Left ventricle myocardium inferior (tissue), 1 donor: Measurements from ENCODE around the gene ZNF518B. TPM values are rescaled to one million over a fixed set of nuclear protein-coding genes. Genes with fewer than 3 reads are reported as not detected.

Experiments
- DNase-seq: peaks from one replicate; pipeline ENCODE4 v3.0.0-alpha.2; 2020
- H3K27ac ChIP-seq: fragments of 200-600 bp; replicated peaks from 2 replicates; pipeline ENCODE4 v1.8.0; 2021
- H3K27me3 ChIP-seq: fragments of 200-600 bp; 2 replicates; pipeline ENCODE4 v1.8.0; 2021; ENCODE audit warnings: low read depth
- H3K36me3 ChIP-seq: fragments of 200-600 bp; 2 replicates; pipeline ENCODE4 v1.8.0; 2021
- H3K4me1 ChIP-seq: fragments of 200-600 bp; 2 replicates; pipeline ENCODE4 v1.8.0; 2021
- H3K4me3 ChIP-seq: fragments of 200-600 bp; 2 replicates; pipeline ENCODE4 v1.8.0; 2021; ENCODE audit warnings: mild to moderate bottlenecking, moderate library complexity
- H3K9me3 ChIP-seq: fragments of 200-600 bp; replicated peaks from 2 replicates; pipeline ENCODE4 v1.8.0; 2021
- intact Hi-C: fragments of 100-400 bp; cut with micrococcal nuclease; formaldehyde crosslinking; loops from one replicate; pipeline ENCODE4 v1.11.0; 2022
- total RNA-seq: library from RNA; stranded (reverse); fragmentation: NEBNext Ultra II Directional; extraction: Animal tissue kit (Norgen Biotek cat#: 25700); gene quantifications from one replicate; pipeline ENCODE4 v1.2.1, GENCODE V29; 2021
- TF ChIP-seq, protein P1 (sequence below): fragments of 200-600 bp; IDR thresholded peaks from 2 replicates; pipeline ENCODE4 v1.8.0; 2021; ENCODE audit warnings: antibody characterized with exemption, mild to moderate bottlenecking, borderline replicate concordance
- donor health status: DM: no; HTN: yes; CAD: no; lungs with severe emphysema.

ZNF518B gene
- total RNA-seq, 1 donor from 2014 or later: 21.7 TPM

- Histone ChIP-seq H3K4me3 (peak overlapping the region; percentile 54), H3K9me3 (no peaks in the 10 kb centered on the region), H3K27ac (no peak overlapping the region), H3K36me3 (no peaks in the 10 kb centered on the region), H3K4me1 (peaks cover 16% of the 10 kb centered on the region), H3K27me3 (peaks cover 66% of the 10 kb centered on the region)
- intact Hi-C loops: no loop called here
- DNase-seq: no peak
- TF ChIP-seq, protein P1, sequence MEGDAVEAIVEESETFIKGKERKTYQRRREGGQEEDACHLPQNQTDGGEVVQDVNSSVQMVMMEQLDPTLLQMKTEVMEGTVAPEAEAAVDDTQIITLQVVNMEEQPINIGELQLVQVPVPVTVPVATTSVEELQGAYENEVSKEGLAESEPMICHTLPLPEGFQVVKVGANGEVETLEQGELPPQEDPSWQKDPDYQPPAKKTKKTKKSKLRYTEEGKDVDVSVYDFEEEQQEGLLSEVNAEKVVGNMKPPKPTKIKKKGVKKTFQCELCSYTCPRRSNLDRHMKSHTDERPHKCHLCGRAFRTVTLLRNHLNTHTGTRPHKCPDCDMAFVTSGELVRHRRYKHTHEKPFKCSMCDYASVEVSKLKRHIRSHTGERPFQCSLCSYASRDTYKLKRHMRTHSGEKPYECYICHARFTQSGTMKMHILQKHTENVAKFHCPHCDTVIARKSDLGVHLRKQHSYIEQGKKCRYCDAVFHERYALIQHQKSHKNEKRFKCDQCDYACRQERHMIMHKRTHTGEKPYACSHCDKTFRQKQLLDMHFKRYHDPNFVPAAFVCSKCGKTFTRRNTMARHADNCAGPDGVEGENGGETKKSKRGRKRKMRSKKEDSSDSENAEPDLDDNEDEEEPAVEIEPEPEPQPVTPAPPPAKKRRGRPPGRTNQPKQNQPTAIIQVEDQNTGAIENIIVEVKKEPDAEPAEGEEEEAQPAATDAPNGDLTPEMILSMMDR: no peak
These were observed 4.7 kb upstream of the ZNF518B start for GRCh38 chr4:10461850-10462400.

GRCh38 chr4:10461091-10461849, 4.0 kb upstream of the ZNF518B start:
- peaks cover 20% of the 10 kb centered on the region for H3K4me1 ChIP-seq
- H3K4me3 ChIP-seq: peak overlapping the region; percentile 54
- H3K36me3 ChIP-seq: no peaks in the 10 kb centered on the region
- intact Hi-C loops: no loop called here
- DNase-seq: peak; percentile 54
- no peak overlapping the region for H3K27ac ChIP-seq
- TF ChIP-seq, protein P1: peak; percentile 93
- H3K27me3 ChIP-seq: peaks cover 66% of the 10 kb centered on the region
- H3K9me3 ChIP-seq: no peaks in the 10 kb centered on the region

GRCh38 chr4:10460313-10461047, 3.3 kb upstream of the ZNF518B start:
- Histone ChIP-seq H3K4me3 (peak overlapping the region; percentile 54), H3K36me3 (no peaks in the 10 kb centered on the region), H3K27ac (no peak overlapping the region), H3K27me3 (peaks cover 66% of the 10 kb centered on the region), H3K4me1 (peaks cover 28% of the 10 kb centered on the region), H3K9me3 (no peaks in the 10 kb centered on the region)
- TF ChIP-seq, protein P1: no peak
- intact Hi-C loops: no loop called here
- no peak for DNase-seq

GRCh38 chr4:10459305-10459704, 2.1 kb upstream of the ZNF518B start:
- Histone ChIP-seq H3K36me3 (peaks cover 4% of the 10 kb centered on the region), H3K27me3 (peaks cover 54% of the 10 kb centered on the region), H3K4me3 (no peak overlapping the region), H3K9me3 (no peaks in the 10 kb centered on the region), H3K27ac (no peak overlapping the region), H3K4me1 (peaks cover 32% of the 10 kb centered on the region)
- no peak for DNase-seq
- intact Hi-C loops: no loop called here
- TF ChIP-seq, protein P1: no peak

DNA sequence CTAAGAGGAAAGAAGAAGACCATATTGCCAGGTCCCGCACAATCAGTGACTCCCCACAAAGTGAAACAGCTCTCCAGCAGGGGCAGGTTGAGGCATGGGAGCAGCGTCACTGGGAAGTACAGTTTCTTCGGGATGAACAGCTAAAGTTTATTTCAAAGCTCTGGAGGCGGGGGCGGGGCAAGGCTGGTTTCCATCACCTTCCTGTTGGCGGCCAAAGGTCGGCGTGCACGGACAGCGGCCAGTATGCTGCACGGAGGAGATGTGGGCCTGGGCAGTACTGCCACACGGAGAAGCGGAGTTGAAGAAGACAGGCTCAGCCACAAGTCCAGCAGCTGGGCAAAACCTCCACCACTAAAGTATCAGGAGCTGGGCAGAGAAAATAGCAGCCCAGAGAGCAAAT, 951 bp upstream of the ZNF518B start:
- no peaks in the 10 kb centered on the region for H3K9me3 ChIP-seq
- H3K27ac ChIP-seq: peak overlapping the region; percentile 69
- TF ChIP-seq, protein P1: no peak
- no peak for DNase-seq
- H3K4me3 ChIP-seq: peak overlapping the region; percentile 70
- H3K4me1 ChIP-seq: peaks cover 32% of the 10 kb centered on the region
- peaks cover 43% of the 10 kb centered on the region for H3K27me3 ChIP-seq
- peaks cover 14% of the 10 kb centered on the region for H3K36me3 ChIP-seq
- intact Hi-C loops: no loop called here
